Mucosa of descending colon (tissue), 3 donors: ENCODE data around the gene MFF. TPM values are rescaled to one million over a fixed set of nuclear protein-coding genes. Genes with fewer than 3 reads are reported as not detected.

Experiments used
- ATAC-seq: fragments of 200-7000 bp; cut with Tn5 transposase; one replicate; pipeline ENCODE4 v1.9.1; 2020; ENCODE audit warnings: mild to moderate bottlenecking, moderate library complexity
- DNase-seq, 3 donors: peaks; one replicate each; pipeline ENCODE4 v3.0.0-alpha.2; 2020
- H3K36me3 ChIP-seq: fragments of 200-600 bp; one replicate; pipeline ENCODE4 v1.8.0; 2021; ENCODE audit warnings: low read depth, mild to moderate bottlenecking
- H3K4me1 ChIP-seq: fragments of 200-600 bp; one replicate; pipeline ENCODE4 v1.8.0; 2021; ENCODE audit warnings: low read depth, mild to moderate bottlenecking
- H3K4me3 ChIP-seq: fragments of 200-600 bp; one replicate; pipeline ENCODE4 v1.8.0; 2021; ENCODE audit warnings: mild to moderate bottlenecking
- H3K9me3 ChIP-seq: fragments of 200-600 bp; one replicate; pipeline ENCODE4 v1.8.0; 2021; ENCODE audit warnings: mild to moderate bottlenecking
- intact Hi-C, 2 donors: fragments of 100-400 bp; cut with DNase I in 1 of 2; cut with micrococcal nuclease in 1 of 2; formaldehyde crosslinking; loops; one replicate each; pipeline versions ENCODE4 v1.11.0 to v1.11.1; 2022; cut with DNase I, micrococcal nuclease
- total RNA-seq, 3 donors: library from RNA; stranded (reverse); fragmentation: NEBNext Ultra II Directional in 2 of 3; extraction: Animal tissue kit (Norgen Biotek cat#: 25700) in 2 of 3; gene quantifications; one replicate each; pipeline versions ENCODE4 v1.2.1 to v1.2.4, GENCODE V29; 2021 to 2023
- TF ChIP-seq, protein P1 (sequence below): fragments of 200-600 bp; IDR thresholded peaks from one replicate; pipeline ENCODE4 v1.8.0; 2022; ENCODE audit warnings: antibody characterized with exemption, mild to moderate bottlenecking
- donor health status: DM: no; HTN: no; CAD: no; lungs with moderate emphysema.
- donor health status: DM: no; HTN: no; CAD: no.
- donor health status: DM: no; HTN: yes; CAD: no.

The MFF gene
- total RNA-seq, 3 donors from 2014 or later, result 73.3 to 80.2 (median 77.0) TPM

DNA sequence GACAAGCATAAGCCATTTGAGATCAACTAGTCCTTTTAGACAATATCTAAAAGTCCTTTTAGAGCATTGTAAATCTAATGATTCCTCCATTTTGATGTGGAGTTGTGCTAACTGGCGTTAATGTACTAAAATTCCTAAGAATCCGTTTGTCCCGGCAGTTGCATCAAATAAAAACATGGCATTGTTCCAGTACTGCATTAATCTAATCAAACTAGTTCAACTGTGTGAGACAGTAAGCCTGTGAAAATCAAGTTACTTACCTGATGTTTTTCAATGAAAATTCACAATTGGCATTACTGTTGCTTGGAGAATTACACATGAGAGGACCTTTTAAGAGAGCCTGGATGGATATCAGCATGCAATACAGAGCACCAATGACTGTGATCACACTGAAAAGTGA, 40.8 kb downstream of the MFF start:
- H3K4me1 ChIP-seq, result no peaks in the 10 kb centered on the region
- no peak overlapping the region for H3K4me3 ChIP-seq
- intact Hi-C loops, result no loop called here
- TF ChIP-seq, protein P1, sequence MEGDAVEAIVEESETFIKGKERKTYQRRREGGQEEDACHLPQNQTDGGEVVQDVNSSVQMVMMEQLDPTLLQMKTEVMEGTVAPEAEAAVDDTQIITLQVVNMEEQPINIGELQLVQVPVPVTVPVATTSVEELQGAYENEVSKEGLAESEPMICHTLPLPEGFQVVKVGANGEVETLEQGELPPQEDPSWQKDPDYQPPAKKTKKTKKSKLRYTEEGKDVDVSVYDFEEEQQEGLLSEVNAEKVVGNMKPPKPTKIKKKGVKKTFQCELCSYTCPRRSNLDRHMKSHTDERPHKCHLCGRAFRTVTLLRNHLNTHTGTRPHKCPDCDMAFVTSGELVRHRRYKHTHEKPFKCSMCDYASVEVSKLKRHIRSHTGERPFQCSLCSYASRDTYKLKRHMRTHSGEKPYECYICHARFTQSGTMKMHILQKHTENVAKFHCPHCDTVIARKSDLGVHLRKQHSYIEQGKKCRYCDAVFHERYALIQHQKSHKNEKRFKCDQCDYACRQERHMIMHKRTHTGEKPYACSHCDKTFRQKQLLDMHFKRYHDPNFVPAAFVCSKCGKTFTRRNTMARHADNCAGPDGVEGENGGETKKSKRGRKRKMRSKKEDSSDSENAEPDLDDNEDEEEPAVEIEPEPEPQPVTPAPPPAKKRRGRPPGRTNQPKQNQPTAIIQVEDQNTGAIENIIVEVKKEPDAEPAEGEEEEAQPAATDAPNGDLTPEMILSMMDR, result no peak
- DNase-seq, result no peak
- no peaks in the 10 kb centered on the region for H3K36me3 ChIP-seq
- no peak for ATAC-seq
- H3K9me3 ChIP-seq, result no peaks in the 10 kb centered on the region

DNA sequence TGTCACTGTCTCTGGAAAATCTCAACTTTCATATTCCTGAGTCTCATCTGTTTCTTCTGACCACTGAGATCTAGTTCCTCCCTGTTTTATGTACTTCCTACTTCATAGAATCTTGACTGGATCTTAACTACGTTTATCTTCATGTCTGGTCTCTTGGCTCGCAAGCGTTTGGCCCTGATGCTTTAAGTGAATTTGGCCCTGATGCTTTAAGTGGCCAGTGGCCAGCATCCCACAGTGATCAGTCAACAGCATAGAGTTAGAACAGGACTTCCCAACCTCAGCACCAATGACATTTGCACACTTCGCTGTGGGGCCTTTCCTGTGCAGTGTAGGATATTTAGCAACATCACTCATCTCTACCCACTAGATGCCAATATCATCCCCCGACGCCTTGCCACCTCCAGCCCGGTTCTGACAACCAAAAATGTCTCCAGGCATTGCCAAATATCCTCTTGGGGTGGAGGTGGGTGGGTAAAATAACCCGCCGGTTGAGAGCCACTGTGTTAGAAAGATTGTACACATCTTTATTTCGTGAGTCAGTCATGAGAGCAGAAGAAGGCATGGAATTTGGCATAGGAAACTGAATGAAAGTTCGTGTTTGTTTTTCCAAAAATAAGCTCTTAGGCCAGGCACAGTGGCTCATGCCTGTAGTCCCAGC, 41.8 kb downstream of the MFF start:
- no peak for DNase-seq
- Histone ChIP-seq H3K4me1 (no peaks in the 10 kb centered on the region), H3K36me3 (no peaks in the 10 kb centered on the region), H3K4me3 (no peak overlapping the region), H3K9me3 (no peaks in the 10 kb centered on the region)
- intact Hi-C loops, result no loop called here
- no peak for ATAC-seq
- TF ChIP-seq, protein P1, result no peak

DNA sequence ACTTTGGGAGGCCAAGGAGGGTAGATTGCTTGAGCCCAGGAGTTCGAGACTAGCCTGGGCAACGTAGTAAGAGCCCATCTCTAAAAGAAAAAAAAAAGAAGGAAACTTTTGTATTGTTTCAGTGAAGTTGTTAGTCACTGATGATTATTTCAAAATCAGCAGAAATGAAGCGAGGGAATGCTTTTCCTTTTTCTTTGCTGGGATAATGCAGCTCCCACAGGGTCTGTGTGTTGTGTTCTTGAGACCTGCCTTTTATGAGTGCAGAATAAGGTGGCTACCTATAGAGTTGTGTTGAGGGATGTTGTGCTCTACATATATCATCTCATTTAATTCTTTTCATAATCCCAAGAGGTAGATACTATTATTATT, 42.4 kb downstream of the MFF start:
- ATAC-seq, result no peak
- intact Hi-C loops, result no loop called here
- H3K4me3 ChIP-seq, result no peak overlapping the region
- no peaks in the 10 kb centered on the region for H3K9me3 ChIP-seq
- TF ChIP-seq, protein P1, result no peak
- no peak for DNase-seq
- no peaks in the 10 kb centered on the region for H3K4me1 ChIP-seq
- H3K36me3 ChIP-seq, result no peaks in the 10 kb centered on the region

DNA sequence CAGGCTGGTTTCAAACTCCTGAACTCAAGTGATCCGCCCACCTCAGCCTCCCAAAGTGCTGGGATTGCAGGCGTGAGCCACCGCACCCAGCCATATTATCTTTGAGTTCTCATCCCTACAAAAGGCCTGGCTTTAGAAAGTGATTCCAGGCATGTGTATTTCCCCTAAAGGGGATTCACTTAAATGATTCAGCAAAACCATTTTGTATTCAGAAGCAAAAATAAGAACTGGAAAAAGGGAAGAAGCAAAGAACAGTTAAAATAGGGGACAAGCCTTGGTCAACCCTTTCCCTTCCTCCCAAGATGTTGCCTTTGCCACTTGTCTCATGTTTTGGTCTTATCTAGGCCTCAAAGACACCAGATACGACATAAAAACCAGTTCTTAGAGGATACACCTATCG, 43.5 kb downstream of the MFF start:
- TF ChIP-seq, protein P1, result no peak
- H3K4me3 ChIP-seq, result no peak overlapping the region
- DNase-seq (no peak), ATAC-seq (no peak)
- no peaks in the 10 kb centered on the region for H3K9me3 ChIP-seq
- no peaks in the 10 kb centered on the region for H3K36me3 ChIP-seq
- intact Hi-C loops, result no loop called here
- no peaks in the 10 kb centered on the region for H3K4me1 ChIP-seq

DNA sequence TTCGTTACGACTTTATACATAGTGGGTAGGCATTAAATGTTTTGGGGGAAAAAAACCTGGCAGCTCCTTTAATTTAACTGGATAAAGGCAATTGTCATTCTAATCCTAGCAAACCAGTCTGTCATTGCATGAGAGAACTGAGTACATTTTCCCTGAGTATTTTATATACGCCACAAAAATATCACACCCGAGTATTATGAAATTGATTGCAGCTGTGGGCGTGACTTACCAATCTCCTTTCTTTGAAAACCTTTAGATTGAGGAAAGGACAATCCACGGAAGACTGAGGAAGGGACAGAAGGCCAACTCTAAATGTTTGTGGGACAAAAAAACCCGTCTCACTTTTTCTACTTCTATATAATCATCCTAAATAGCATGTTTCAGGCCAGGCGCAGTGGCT, 45.0 kb downstream of the MFF start:
- ATAC-seq, result no peak

More for the DNA sequence above, 45.0 kb downstream of the MFF start:
- no peaks in the 10 kb centered on the region for H3K9me3 ChIP-seq
- no peaks in the 10 kb centered on the region for H3K4me1 ChIP-seq
- DNase-seq, result no peak
- TF ChIP-seq, protein P1, result no peak
- intact Hi-C loops, result no loop called here
- H3K4me3 ChIP-seq, result no peak overlapping the region
- H3K36me3 ChIP-seq, result no peaks in the 10 kb centered on the region
